Keratinocyte (primary cell): ENCODE measurements around the gene ZFPM1. TPM values are rescaled to one million over a fixed set of nuclear protein-coding genes. Genes with fewer than 3 reads are reported as not detected.

Source experiments
- DNase-seq: peaks from one replicate; pipeline ENCODE4 v3.0.0-alpha.2; 2011; ENCODE audit warnings: low read depth, missing footprints, low spot score
- FAIRE-seq: peaks from 2 replicates; lab custom pipeline; 2011; peaks lifted over from hg19 to GRCh38; lab: Jason Lieb, UNC
- H2AFZ ChIP-seq: 2 replicates; pipeline ENCODE4 v1.6.0; 2012; ENCODE audit warnings: low read length, control low read depth, inconsistent platforms; ENCODE audit not compliant: control insufficient read depth
- H3K27ac ChIP-seq: 2 replicates; pipeline ENCODE4 v1.5.1; 2011; ENCODE audit warnings: low read length; ENCODE audit not compliant: control insufficient read depth, insufficient read depth
- H3K27me3 ChIP-seq: 3 replicates; pipeline ENCODE4 v1.6.0; 2011; ENCODE audit warnings: low read length; ENCODE audit not compliant: control insufficient read depth, insufficient read depth; ENCODE audit errors: extremely low read depth
- H3K36me3 ChIP-seq, 2 experiments: 2 replicates in 1 of 2; 3 replicates in 1 of 2; pipeline ENCODE4 v1.5.1; 2011; ENCODE audit warnings: low read length in 2 of 2, mild to moderate bottlenecking in 1 of 2; ENCODE audit not compliant: control insufficient read depth in 2 of 2, insufficient read depth in 2 of 2; ENCODE audit errors: extremely low read depth in 1 of 2
- H3K4me1 ChIP-seq: 3 replicates; pipeline ENCODE4 v1.5.1; 2011; ENCODE audit warnings: low read length; ENCODE audit not compliant: control insufficient read depth, insufficient read depth; ENCODE audit errors: extremely low read depth
- H3K4me2 ChIP-seq: 3 replicates; pipeline ENCODE4 v1.6.0; 2011; ENCODE audit warnings: low read depth, low read length; ENCODE audit not compliant: control insufficient read depth, insufficient read depth; ENCODE audit errors: extremely low read depth
- H3K4me3 ChIP-seq, 3 experiments: fragments of 200-600 bp in 1 of 3; sonication (generic) in 1 of 3; 2 replicates in 2 of 3; 3 replicates in 1 of 3; pipeline ENCODE4 v1.5.1; 2011 to 2016; ENCODE audit warnings: low read length in 3 of 3, mild to moderate bottlenecking in 3 of 3, control low read depth in 2 of 3, inconsistent platforms in 1 of 3, low read depth in 1 of 3, mixed read lengths in 1 of 3, mixed run types in 1 of 3, moderate library complexity in 1 of 3; ENCODE audit not compliant: control insufficient read depth in 2 of 3, insufficient read depth in 2 of 3; ENCODE audit errors: extremely low read depth in 1 of 3
- H3K79me2 ChIP-seq: 2 replicates; pipeline ENCODE4 v1.6.0; 2012; ENCODE audit warnings: low read length; ENCODE audit not compliant: control insufficient read depth, insufficient read depth
- H3K9ac ChIP-seq: 3 replicates; pipeline ENCODE4 v1.6.0; 2011; ENCODE audit warnings: low read length; ENCODE audit not compliant: control insufficient read depth, insufficient read depth; ENCODE audit errors: extremely low read depth
- H3K9me1 ChIP-seq: 3 replicates; pipeline ENCODE4 v1.6.0; 2011; ENCODE audit warnings: low read length; ENCODE audit not compliant: control insufficient read depth, insufficient read depth; ENCODE audit errors: extremely low read depth
- H3K9me3 ChIP-seq: 2 replicates; pipeline ENCODE4 v1.5.1; 2012; ENCODE audit warnings: low read depth, low read length; ENCODE audit not compliant: control insufficient read depth
- H4K20me1 ChIP-seq: 3 replicates; pipeline ENCODE4 v1.6.0; 2011; ENCODE audit warnings: low read length; ENCODE audit not compliant: control insufficient read depth, insufficient read depth; ENCODE audit errors: extremely low read depth
- EZH2 ChIP-seq: IDR thresholded peaks from one replicate; pipeline ENCODE4 v1.6.1; 2012; ENCODE audit warnings: inconsistent platforms, mild to moderate bottlenecking, low read length, moderate library complexity
- dilution Hi-C: fragments of 300-500 bp; cut with MboI; formaldehyde crosslinking; loops from one replicate; pipeline ENCODE4 v1.7.0; 2020; ENCODE audit warnings: low sequenced_read_pairs; ENCODE audit not compliant: extremely low pct_ligation_motif_present
- polyA plus RNA-seq, 5 experiments: library from polyadenylated mRNA; depleted of rRNA in 3 of 5; stranded (reverse) in 3 of 5; stranded (forward) in 1 of 5; unstranded in 1 of 5; fragments of >200 nt; gene quantifications; 1 replicate in 1 of 5; 2 replicates in 3 of 5; 3 replicates in 1 of 5; pipeline versions ENCODE4 v1.2.1 to v1.2.3, GENCODE V29; 2011 to 2012; ENCODE audit warnings: missing spikeins in 2 of 5, low read depth in 1 of 5, low replicate concordance in 1 of 5
- TF ChIP-seq, protein P1 (sequence below), 3 experiments: IDR thresholded peaks in 1 of 3; conservative IDR thresholded peaks in 1 of 3; optimal IDR thresholded peaks in 1 of 3; 2 replicates in 2 of 3; 3 replicates in 1 of 3; pipeline versions ENCODE3 to v1.5.1; 2011; ENCODE audit warnings: low read length in 3 of 3, mild to moderate bottlenecking in 3 of 3, moderate library complexity in 2 of 3, control low read depth in 1 of 3, inconsistent platforms in 1 of 3; ENCODE audit not compliant: insufficient read depth in 2 of 3; ENCODE audit errors: extremely low read depth in 1 of 3

Gene ZFPM1
- polyA plus RNA-seq, 1 donor (not counting 4 experiments of a cell fraction or from before 2014, with no cell fraction given), result 0.42 TPM

DNA sequence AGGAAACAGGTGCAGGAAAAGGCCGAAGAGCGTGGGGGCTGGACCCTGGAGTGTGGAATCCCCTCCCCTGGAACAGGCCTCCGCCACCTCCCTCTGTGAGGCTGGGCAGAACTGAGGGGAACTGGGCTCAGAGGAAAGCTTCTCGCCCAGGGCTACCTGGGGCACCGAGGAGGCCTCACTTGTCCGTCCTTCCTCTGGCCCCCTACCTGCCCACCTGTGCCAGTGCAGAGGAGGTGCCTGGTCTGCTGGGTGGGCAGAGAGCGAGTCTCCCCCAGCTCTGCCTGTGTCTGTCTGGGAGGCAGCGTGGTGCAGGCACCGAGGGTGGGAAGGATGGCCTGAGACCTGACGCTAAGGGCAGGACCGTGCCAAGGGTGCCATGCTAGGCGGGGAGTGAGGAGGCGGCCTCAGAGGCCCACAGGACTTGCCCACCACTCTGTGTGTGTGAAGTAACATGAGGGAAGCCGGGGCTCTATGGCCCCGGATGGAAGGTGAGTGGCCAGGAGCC is 42.2 kb downstream of the ZFPM1 start:
- no peak overlapping the region for H3K4me2 ChIP-seq
- H3K4me1 ChIP-seq, result no peaks in the 10 kb centered on the region
- no peak overlapping the region for H3K27ac ChIP-seq
- dilution Hi-C loops, result no loop called here
- no peaks in the 10 kb centered on the region for H3K9me3 ChIP-seq
- no peaks in the 10 kb centered on the region for H4K20me1 ChIP-seq
- no peak overlapping the region for H3K4me3 ChIP-seq
- no peaks in the 10 kb centered on the region for H3K27me3 ChIP-seq
- H3K9me1 ChIP-seq, result no peaks in the 10 kb centered on the region
- FAIRE-seq (no peak), DNase-seq (no peak)
- no peak overlapping the region for H3K9ac ChIP-seq
- H3K36me3 ChIP-seq, result peaks cover 0 to 5% of the 10 kb centered on the region in 2 experiments
- no peaks in the 10 kb centered on the region for H3K79me2 ChIP-seq
- H2AFZ ChIP-seq, result no peak overlapping the region
- TF ChIP-seq, protein P1, sequence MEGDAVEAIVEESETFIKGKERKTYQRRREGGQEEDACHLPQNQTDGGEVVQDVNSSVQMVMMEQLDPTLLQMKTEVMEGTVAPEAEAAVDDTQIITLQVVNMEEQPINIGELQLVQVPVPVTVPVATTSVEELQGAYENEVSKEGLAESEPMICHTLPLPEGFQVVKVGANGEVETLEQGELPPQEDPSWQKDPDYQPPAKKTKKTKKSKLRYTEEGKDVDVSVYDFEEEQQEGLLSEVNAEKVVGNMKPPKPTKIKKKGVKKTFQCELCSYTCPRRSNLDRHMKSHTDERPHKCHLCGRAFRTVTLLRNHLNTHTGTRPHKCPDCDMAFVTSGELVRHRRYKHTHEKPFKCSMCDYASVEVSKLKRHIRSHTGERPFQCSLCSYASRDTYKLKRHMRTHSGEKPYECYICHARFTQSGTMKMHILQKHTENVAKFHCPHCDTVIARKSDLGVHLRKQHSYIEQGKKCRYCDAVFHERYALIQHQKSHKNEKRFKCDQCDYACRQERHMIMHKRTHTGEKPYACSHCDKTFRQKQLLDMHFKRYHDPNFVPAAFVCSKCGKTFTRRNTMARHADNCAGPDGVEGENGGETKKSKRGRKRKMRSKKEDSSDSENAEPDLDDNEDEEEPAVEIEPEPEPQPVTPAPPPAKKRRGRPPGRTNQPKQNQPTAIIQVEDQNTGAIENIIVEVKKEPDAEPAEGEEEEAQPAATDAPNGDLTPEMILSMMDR (optimal IDR thresholded peaks at IDR 0.05 in 1 of 3, IDR thresholded peaks at IDR 0.05 in 1 of 3, conservative IDR thresholded peaks at IDR 0.05 in 1 of 3; ENCODE audit: extremely low read depth in 1 of 3, insufficient read depth in 2 of 3, low read length in 3 of 3), result no peak
- TF ChIP-seq EZH2, result no peak

DNA sequence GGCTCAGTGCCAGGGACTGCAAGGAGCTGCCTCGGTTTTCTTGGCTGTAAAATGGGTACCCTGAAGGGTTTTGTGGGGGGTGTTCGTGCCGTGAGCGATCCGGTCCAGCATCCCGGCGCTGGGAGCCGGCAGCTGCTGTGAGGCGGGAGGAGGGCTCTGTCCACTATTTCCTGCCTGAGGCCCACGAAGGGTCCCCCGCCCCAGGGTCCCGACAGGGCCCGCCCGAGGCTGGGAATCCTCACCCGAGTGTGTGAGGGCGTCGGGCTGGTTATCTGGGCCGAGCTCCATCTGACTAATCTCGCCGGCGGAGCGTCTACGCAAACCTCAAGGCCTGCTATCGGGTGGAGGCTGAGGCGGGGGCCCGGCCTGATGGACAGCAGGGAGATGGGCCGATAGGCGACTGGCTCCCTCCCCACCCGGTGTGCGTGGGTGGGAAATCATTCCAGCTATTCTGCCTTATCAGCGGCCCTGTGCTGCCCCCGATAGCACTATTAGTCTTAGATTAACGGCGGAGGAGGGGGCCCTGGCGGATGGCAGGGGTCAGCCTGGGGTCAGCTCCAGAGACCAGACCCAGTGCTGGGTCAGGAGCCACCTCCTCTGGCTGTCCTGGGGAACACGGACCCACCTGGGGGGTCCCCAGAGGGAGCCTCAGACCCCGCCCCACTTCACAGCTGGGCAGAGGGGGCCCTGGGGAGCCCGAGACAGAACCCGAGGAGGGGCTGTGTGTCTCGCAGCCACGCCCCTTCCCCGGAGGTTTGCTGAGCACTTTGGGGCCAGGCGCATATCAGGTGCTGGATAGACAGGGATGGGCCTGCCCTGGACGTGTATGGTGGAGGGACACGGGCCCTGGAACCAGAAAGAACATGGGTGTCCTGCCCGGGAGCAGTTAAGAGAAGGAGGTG is 44.7 kb downstream of the ZFPM1 start:
- Histone ChIP-seq H3K27me3 (no peaks in the 10 kb centered on the region), H4K20me1 (no peaks in the 10 kb centered on the region), H3K9me3 (no peaks in the 10 kb centered on the region), H3K4me3 (no peak overlapping the region), H3K79me2 (peaks cover 2% of the 10 kb centered on the region), H3K4me1 (no peaks in the 10 kb centered on the region), H3K36me3 (peaks cover 0 to 3% of the 10 kb centered on the region in 2 experiments), H3K9ac (no peak overlapping the region), H3K27ac (no peak overlapping the region), H3K4me2 (no peak overlapping the region), H2AFZ (no peak overlapping the region), H3K9me1 (no peaks in the 10 kb centered on the region)
- TF ChIP-seq EZH2, result no peak
- TF ChIP-seq, protein P1 (optimal IDR thresholded peaks at IDR 0.05 in 1 of 3, IDR thresholded peaks at IDR 0.05 in 1 of 3, conservative IDR thresholded peaks at IDR 0.05 in 1 of 3; ENCODE audit: extremely low read depth in 1 of 3, insufficient read depth in 2 of 3, low read length in 3 of 3), result no peak
- dilution Hi-C loops, result no loop called here
- DNase-seq (no peak), FAIRE-seq (no peak)
